Stimulated activated CD4-positive, alpha-beta T cell treated with anti-CD3 and anti-CD28 coated beads, TNF-alpha, amount 100 ng/mL, for 1 hour (primary cell): ENCODE data around the gene MRPL24.
"Not testable (repeated sequence)": the region's sequence is repeated elsewhere in the genome, so short reads cannot be mapped to it uniquely, and the experiment has no call there.

Experiments
- DNase-seq, 3 donors: peaks; one replicate each; pipeline ENCODE4 v3.0.0-alpha.2; 2020; ENCODE audit warnings: low read depth in 3 of 3, low spot score in 1 of 3

Gene MRPL24

GRCh38 chr1:156740741-156741480 is at the start of gene MRPL24:
Gene MRPL24 (minus strand): TSS chr1:156741088. CDS start chr1:156738704, 2,384 bp downstream.
- DNase-seq, result peak; percentile 90 to 94 (median 93)

GRCh38 chr1:156789621-156790318 is 48.9 kb upstream of the MRPL24 start:
- DNase-seq, result no peak

- no peak for DNase-seq
Observed at GRCh38 chr1:156788136-156788535, 47.2 kb upstream of the MRPL24 start.

- DNase-seq, result no peak
Observed at GRCh38 chr1:156786640-156787039, 45.8 kb upstream of the MRPL24 start.

- no peak for DNase-seq
Observed at GRCh38 chr1:156785458-156785857, 44.6 kb upstream of the MRPL24 start.

GRCh38 chr1:156781585-156782186 is 40.8 kb upstream of the MRPL24 start:
- no peak for DNase-seq

- DNase-seq, result no peak
Observed at GRCh38 chr1:156777573-156777972, 36.7 kb upstream of the MRPL24 start.

- no peak for DNase-seq
Observed at GRCh38 chr1:156776942-156777341, 36.1 kb upstream of the MRPL24 start.

- no peak for DNase-seq
Observed at GRCh38 chr1:156775799-156776198, 34.9 kb upstream of the MRPL24 start.

GRCh38 chr1:156773607-156774006 is 32.7 kb upstream of the MRPL24 start:
- no peak for DNase-seq

- DNase-seq, result no peak
Observed at GRCh38 chr1:156772728-156773497, 32.0 kb upstream of the MRPL24 start.

GRCh38 chr1:156772222-156772621 is 31.3 kb upstream of the MRPL24 start:
- no peak for DNase-seq

GRCh38 chr1:156768610-156769295 is 27.9 kb upstream of the MRPL24 start:
- no peak for DNase-seq

GRCh38 chr1:156767879-156768604 is 27.2 kb upstream of the MRPL24 start:
- no peak for DNase-seq

GRCh38 chr1:156767101-156767878 is 26.4 kb upstream of the MRPL24 start, which contains the start of gene PRCC:
Gene PRCC (plus strand): TSS chr1:156767535. CDS start chr1:156767772, 237 bp downstream.
- DNase-seq, result peak; percentile 86 to 96 (median 95)

GRCh38 chr1:156766298-156767100 is 25.6 kb upstream of the MRPL24 start:
- no peak for DNase-seq

GRCh38 chr1:156765666-156766065 is 24.8 kb upstream of the MRPL24 start:
- DNase-seq, result no peak

- not testable (repeated sequence) for DNase-seq
Observed at GRCh38 chr1:156765136-156765535, 24.2 kb upstream of the MRPL24 start.

GRCh38 chr1:156760796-156761104 is 19.9 kb upstream of the MRPL24 start:
- no peak for DNase-seq
